NT2/D1 (cell line): ENCODE data around the gene MMP15.

ENCODE experiments used
- DNase-seq: peaks from one replicate; pipeline ENCODE4 v3.0.0-alpha.2; 2011; ENCODE audit warnings: low read depth, low spot score
- H3K27me3 ChIP-seq: 2 replicates; pipeline ENCODE4 v1.6.0; 2011; ENCODE audit warnings: mild to moderate bottlenecking; ENCODE audit not compliant: insufficient read length, insufficient read depth
- H3K36me3 ChIP-seq: 2 replicates; pipeline ENCODE4 v1.6.1; 2011; ENCODE audit warnings: mild to moderate bottlenecking, low read length, mixed read lengths; ENCODE audit not compliant: insufficient read depth, insufficient read length
- H3K4me1 ChIP-seq: 2 replicates; pipeline ENCODE4 v1.5.1; 2011; ENCODE audit not compliant: insufficient read depth, insufficient read length
- H3K4me3 ChIP-seq: 2 replicates; pipeline ENCODE4 v1.5.1; 2011; ENCODE audit warnings: low read depth; ENCODE audit not compliant: insufficient read length
- H3K9ac ChIP-seq: 2 replicates; pipeline ENCODE4 v1.6.0; 2011; ENCODE audit warnings: low read depth; ENCODE audit not compliant: insufficient read length
- H3K9me3 ChIP-seq: 2 replicates; pipeline ENCODE4 v1.5.1; 2011; ENCODE audit warnings: mild to moderate bottlenecking, low read length; ENCODE audit not compliant: insufficient read depth
- SUZ12 ChIP-seq: IDR thresholded peaks from 2 replicates; pipeline ENCODE4 v1.6.1; 2011; ENCODE audit not compliant: insufficient read length, insufficient read depth; ENCODE audit errors: extremely low read depth
- YY1 ChIP-seq: IDR thresholded peaks from 2 replicates; pipeline ENCODE4 v1.6.1; 2011; ENCODE audit not compliant: insufficient read length, insufficient read depth
- ZNF274 ChIP-seq: IDR thresholded peaks from 2 replicates; pipeline ENCODE4 v1.6.1; 2011; ENCODE audit warnings: mild to moderate bottlenecking, low read depth, low read length

MMP15 gene

DNA sequence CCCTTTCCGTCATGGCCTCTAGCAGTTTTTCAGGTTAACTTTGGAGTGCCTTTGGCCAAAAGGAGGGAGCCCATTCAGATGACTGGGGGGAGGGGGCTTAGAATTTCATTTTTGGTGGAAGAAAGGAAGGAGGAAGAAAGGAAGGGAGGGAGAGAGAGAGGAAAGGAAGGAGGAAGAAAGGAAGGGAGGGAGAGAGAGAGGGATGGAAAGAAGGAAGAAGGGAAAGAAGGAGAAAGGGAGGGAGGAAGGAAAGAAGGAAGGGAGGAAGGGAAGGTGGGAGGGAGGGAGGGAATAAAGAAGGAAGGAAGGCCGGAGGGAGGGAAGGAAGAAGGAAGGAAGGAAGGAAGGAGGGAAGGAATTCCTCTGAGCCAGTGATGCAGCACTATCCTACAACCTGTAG is 25.7 kb downstream of the MMP15 start:
- H3K9ac ChIP-seq, result no peak overlapping the region
- peaks cover 29% of the 10 kb centered on the region for H3K4me1 ChIP-seq
- peaks cover 3% of the 10 kb centered on the region for H3K36me3 ChIP-seq
- H3K27me3 ChIP-seq, result no peaks in the 10 kb centered on the region
- no peak for DNase-seq
- no peaks in the 10 kb centered on the region for H3K9me3 ChIP-seq
- no peak overlapping the region for H3K4me3 ChIP-seq
- TF ChIP-seq SUZ12 (no peak), YY1 (no peak), ZNF274 (no peak)

DNA sequence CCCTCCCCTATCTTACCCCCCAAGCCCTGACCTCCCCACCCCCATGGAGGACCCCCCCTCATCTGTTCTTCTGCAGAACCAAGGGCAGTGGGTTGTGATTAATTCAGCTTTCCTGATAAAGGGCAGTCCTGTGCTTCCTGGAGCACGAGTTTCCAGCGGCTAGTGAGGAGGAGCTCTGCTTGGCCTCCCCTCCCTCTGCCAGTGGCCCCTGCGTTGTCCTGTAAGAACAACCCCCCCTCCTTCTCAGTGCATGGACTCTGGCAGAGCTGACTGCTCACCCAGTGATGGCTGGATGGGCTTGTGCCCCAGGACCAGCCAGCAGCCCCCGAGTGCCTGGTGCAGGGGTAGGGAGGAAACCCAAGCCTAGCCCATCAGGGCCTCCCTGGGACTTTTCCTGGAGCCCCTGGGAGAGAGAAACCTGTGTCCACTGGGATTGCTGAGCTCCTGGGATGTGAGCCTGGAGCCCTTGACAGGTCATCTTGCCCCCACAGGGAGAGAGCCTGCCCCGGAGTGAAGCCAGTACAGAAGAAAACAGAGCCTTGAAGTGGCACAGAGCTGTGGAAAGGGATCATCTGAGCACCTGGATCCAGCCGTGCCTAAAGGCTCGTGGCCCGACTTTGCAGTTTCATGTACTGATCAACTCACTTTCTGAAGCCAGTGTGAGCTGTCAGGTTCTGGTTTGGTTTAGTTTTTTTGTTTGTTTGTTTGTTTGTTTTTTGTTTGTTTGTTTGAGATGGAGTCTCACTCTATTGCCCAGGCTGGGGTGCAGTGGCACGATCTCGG is 26.5 kb downstream of the MMP15 start:
- TF ChIP-seq SUZ12, result no peak
- TF ChIP-seq ZNF274, result no peak
- no peak for TF ChIP-seq YY1

DNA sequence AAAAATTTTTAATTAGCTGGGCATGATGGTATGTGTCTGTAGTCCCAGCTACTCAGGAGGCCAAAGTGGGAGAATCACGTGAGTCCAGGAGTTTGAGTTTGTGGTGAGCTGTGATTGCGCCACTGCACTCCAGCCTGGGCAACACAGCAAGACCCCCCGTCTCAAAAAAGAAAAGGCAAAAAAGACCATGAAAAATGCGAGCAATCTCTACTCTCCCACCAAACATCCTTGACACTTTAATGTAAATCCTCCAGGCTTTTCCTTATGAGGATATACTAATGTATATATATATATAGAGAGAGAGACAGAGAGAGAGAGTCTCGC is 28.1 kb downstream of the MMP15 start:
- H3K4me1 ChIP-seq, result peaks cover 12% of the 10 kb centered on the region
- no peak overlapping the region for H3K4me3 ChIP-seq
- H3K27me3 ChIP-seq, result no peaks in the 10 kb centered on the region
- no peak for DNase-seq
- no peaks in the 10 kb centered on the region for H3K9me3 ChIP-seq
- TF ChIP-seq YY1, result no peak
- TF ChIP-seq SUZ12, result no peak
- no peak for TF ChIP-seq ZNF274
- H3K36me3 ChIP-seq, result no peaks in the 10 kb centered on the region
- no peak overlapping the region for H3K9ac ChIP-seq

More for the DNA sequence above, 26.5 kb downstream of the MMP15 start:
- no peak for DNase-seq
- Histone ChIP-seq H3K36me3 (no peaks in the 10 kb centered on the region), H3K9ac (no peak overlapping the region), H3K4me3 (no peak overlapping the region), H3K4me1 (peaks cover 23% of the 10 kb centered on the region), H3K27me3 (no peaks in the 10 kb centered on the region), H3K9me3 (no peaks in the 10 kb centered on the region)

DNA sequence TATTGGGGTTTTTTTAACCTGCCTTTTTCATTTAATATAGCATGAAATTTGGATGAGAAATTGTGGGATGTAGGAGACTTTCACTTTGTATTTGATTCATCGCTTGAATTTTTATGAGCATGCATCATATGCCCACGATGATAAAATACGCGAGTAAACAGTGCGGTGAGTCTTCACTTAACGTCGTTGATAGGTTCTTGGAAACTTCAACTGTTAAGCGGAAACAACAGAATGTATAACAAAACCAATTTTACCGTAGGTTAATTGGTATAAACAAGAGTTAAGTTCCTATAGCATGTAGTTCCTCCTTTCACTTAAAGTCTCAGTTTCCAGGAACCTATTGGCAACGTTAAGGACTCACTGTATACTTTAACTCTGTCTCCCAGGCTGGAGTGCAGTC is 28.7 kb downstream of the MMP15 start:
- no peaks in the 10 kb centered on the region for H3K36me3 ChIP-seq
- peaks cover 10% of the 10 kb centered on the region for H3K4me1 ChIP-seq
- no peak overlapping the region for H3K4me3 ChIP-seq
- no peak overlapping the region for H3K9ac ChIP-seq
- H3K9me3 ChIP-seq, result no peaks in the 10 kb centered on the region
- TF ChIP-seq YY1 (no peak), ZNF274 (no peak)
- DNase-seq, result no peak
- no peaks in the 10 kb centered on the region for H3K27me3 ChIP-seq

DNA sequence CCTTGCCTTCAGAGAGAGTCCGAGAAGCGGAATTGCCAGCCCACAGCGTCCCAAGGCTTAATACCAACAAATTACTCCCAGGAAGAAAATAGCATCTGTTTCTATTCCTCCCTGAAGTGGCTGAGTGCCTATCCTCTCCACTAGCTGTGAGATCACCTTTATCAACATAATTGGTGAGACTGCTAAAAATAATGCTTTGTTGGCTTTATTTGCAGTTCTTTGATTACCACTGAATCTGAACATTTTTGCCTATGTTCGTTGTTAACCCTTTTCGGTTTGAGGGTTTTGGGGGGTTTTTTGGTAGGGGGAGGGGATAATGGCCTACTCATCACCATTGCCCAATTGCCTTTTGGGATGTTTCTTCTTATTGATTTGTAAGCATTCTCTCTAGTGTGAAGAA is 31.0 kb downstream of the MMP15 start:
- TF ChIP-seq YY1 (no peak), ZNF274 (no peak), SUZ12 (no peak)
- Histone ChIP-seq H3K9me3 (no peaks in the 10 kb centered on the region), H3K27me3 (no peaks in the 10 kb centered on the region), H3K4me1 (peaks cover 4% of the 10 kb centered on the region), H3K4me3 (no peak overlapping the region), H3K9ac (no peak overlapping the region), H3K36me3 (no peaks in the 10 kb centered on the region)
- no peak for DNase-seq

DNA sequence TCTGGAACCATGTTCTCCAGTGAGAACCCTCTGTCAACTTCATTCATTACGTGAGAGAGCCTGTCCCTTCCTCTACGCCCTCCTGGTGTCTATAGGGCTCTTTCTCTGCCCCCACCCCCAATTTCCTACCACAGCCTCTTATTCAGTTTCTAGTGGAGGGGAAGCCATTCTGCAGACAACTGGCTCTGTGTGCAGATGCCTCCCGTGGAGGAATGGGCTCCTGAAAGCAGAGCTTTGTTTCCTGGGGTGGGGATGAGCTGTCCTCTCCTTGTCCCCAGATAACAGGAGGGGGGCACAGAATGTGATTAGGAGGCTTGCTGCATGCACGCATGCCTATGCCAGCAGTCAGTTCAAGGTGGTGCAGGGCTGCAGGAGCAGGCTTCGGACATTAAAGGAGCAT is 31.6 kb downstream of the MMP15 start:
- Histone ChIP-seq H3K27me3 (no peaks in the 10 kb centered on the region), H3K9me3 (no peaks in the 10 kb centered on the region), H3K4me3 (no peak overlapping the region), H3K9ac (no peak overlapping the region), H3K36me3 (no peaks in the 10 kb centered on the region), H3K4me1 (peaks cover 1% of the 10 kb centered on the region)
- DNase-seq, result no peak
- TF ChIP-seq SUZ12 (no peak), YY1 (no peak), ZNF274 (no peak)

DNA sequence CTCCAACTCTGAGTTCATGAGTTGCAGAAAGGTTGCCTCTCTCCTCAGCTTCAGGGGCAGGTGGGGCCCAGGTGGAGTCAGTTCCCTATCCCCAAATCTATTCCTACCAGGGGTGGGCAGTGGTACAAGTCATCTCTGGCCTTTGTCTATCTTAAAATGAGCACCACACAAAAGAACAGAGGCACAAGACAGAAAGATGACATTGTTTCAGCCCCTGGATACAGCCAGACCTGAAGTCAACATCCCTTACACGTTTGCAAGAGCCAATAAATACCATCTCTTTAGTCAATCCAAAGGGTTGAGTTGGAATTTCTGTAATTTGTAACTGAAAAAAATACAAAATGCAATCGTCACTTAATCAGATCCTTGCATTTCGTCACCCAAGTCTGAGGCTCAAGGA is 32.2 kb downstream of the MMP15 start:
- H3K4me3 ChIP-seq, result no peak overlapping the region
- H3K4me1 ChIP-seq, result no peaks in the 10 kb centered on the region
- H3K9me3 ChIP-seq, result no peaks in the 10 kb centered on the region
- no peaks in the 10 kb centered on the region for H3K36me3 ChIP-seq
- DNase-seq, result no peak
- H3K9ac ChIP-seq, result no peak overlapping the region
- no peak for TF ChIP-seq ZNF274
- TF ChIP-seq YY1, result no peak
- TF ChIP-seq SUZ12, result no peak
- no peaks in the 10 kb centered on the region for H3K27me3 ChIP-seq

DNA sequence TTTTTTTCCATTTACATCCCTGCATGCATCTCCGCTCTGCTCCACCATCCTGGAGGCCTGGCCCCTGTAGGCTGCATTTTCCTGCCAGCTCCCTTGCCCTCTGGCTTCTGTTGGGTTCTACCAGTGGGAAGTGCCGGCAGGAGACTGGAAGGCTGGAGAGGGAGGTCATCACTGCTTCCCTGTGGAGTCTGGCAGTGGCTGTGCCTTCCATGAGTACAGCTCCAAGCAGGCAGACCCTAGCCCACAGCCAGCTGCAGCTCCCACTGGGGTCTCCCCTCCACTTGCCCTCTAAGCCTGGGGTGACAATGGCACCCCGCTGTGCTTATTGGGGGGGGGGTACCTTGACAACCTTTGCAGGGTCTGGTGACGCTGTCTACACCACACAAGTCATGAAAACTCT is 37.3 kb downstream of the MMP15 start:
- Histone ChIP-seq H3K4me3 (no peak overlapping the region), H3K4me1 (peaks cover 4% of the 10 kb centered on the region), H3K27me3 (no peaks in the 10 kb centered on the region), H3K9ac (no peak overlapping the region), H3K36me3 (no peaks in the 10 kb centered on the region), H3K9me3 (no peaks in the 10 kb centered on the region)
- TF ChIP-seq ZNF274 (no peak), SUZ12 (no peak), YY1 (no peak)
- DNase-seq, result no peak
